ENCODE data around the gene GKN2. TPM values are rescaled to one million over a fixed set of nuclear protein-coding genes. Genes with fewer than 3 reads are reported as not detected.

Gene GKN2
- polyA plus RNA-seq, 3 donors, result not detected

- Histone ChIP-seq H3K36me3 (replicated peaks in 1 of 2; ENCODE audit: control insufficient read depth in 1 of 2, insufficient read depth in 2 of 2, low read length in 2 of 2) (no peaks in the 10 kb centered on the region), H3K27ac (ENCODE audit: low read depth in 1 of 2, low read length in 2 of 2) (no peak overlapping the region), H3K79me2 (ENCODE audit: insufficient read depth, low read length) (no peaks in the 10 kb centered on the region), H2AFZ (ENCODE audit: insufficient read depth, low read depth, low read length, poor library complexity, severe bottlenecking) (no peak overlapping the region), H3K27me3 (ENCODE audit: control insufficient read depth in 2 of 2, insufficient read depth in 2 of 2, low read length in 2 of 2) (no peaks in the 10 kb centered on the region), H3K4me2 (replicated peaks; ENCODE audit: extremely low read depth, low read length, poor library complexity, severe bottlenecking) (no peak overlapping the region), H3K4me1 (ENCODE audit: control insufficient read depth in 1 of 2, insufficient read depth in 2 of 2, low read length in 2 of 2) (no peaks in the 10 kb centered on the region), H3K9me3 (replicated peaks in 1 of 2; ENCODE audit: control insufficient read depth in 1 of 2, insufficient read depth in 1 of 2, low read length in 2 of 2) (no peaks in the 10 kb centered on the region), H3K9ac (ENCODE audit: insufficient read depth, low read length, poor library complexity, severe bottlenecking) (no peak overlapping the region), H4K20me1 (ENCODE audit: insufficient read depth, low read length) (no peaks in the 10 kb centered on the region), H3K4me3 (replicated peaks in 1 of 3; ENCODE audit: low read depth in 2 of 3, low read length in 3 of 3) (no peak overlapping the region)
- Mint-ChIP-seq H3K4me3 (no peak overlapping the region), H3K27me3 (ENCODE audit: low read depth in 3 of 3) (peaks cover 0 to 2% (median 1%) of the 10 kb centered on the region in 3 donors), H3K36me3 (no peaks in the 10 kb centered on the region), H3K27ac (no peak overlapping the region), H3K4me1 (peaks cover 6% of the 10 kb centered on the region), H3K9me3 (peaks cover 0 to 5% (median 4%) of the 10 kb centered on the region in 7 donors)
- DNase-seq, result no peak
- no peak for TF ChIP-seq CTCF (IDR thresholded peaks at IDR 0.05)
- 98% methylated on average over 6 of the region's 8 CpGs for WGBS (ENCODE audit: insufficient coverage)
- intact Hi-C loops (cut with micrococcal nuclease), result no loop called here
Measured at GRCh38 chr2:68969736-68970490, 17.2 kb upstream of the GKN2 start.

GRCh38 chr2:68968221-68968620 lies 15.5 kb upstream of the GKN2 start:
- no peak overlapping the region for H3K27ac Mint-ChIP-seq
- H3K27me3 Mint-ChIP-seq (ENCODE audit: low read depth in 3 of 3), result peaks cover 0 to 3% (median 0%) of the 10 kb centered on the region in 3 donors
- no CpG with 5 or more reads among the region's 1 CpG for WGBS (ENCODE audit: insufficient coverage)

More at GRCh38 chr2:68968221-68968620, 15.5 kb upstream of the GKN2 start:
- no peak overlapping the region for H3K4me3 Mint-ChIP-seq
- H4K20me1 ChIP-seq (ENCODE audit: insufficient read depth, low read length), result no peaks in the 10 kb centered on the region
- no peak overlapping the region for H3K4me2 ChIP-seq (replicated peaks; ENCODE audit: extremely low read depth, low read length, poor library complexity, severe bottlenecking)
- H3K36me3 Mint-ChIP-seq, result no peaks in the 10 kb centered on the region
- no peaks in the 10 kb centered on the region for H3K36me3 ChIP-seq (replicated peaks in 1 of 2; ENCODE audit: control insufficient read depth in 1 of 2, insufficient read depth in 2 of 2, low read length in 2 of 2)
- DNase-seq, result no peak
- H3K9me3 ChIP-seq (replicated peaks in 1 of 2; ENCODE audit: control insufficient read depth in 1 of 2, insufficient read depth in 1 of 2, low read length in 2 of 2), result no peaks in the 10 kb centered on the region
- no peak overlapping the region for H2AFZ ChIP-seq (ENCODE audit: insufficient read depth, low read depth, low read length, poor library complexity, severe bottlenecking)
- intact Hi-C loops (cut with micrococcal nuclease), result no loop called here
- H3K9me3 Mint-ChIP-seq, result peaks cover 0 to 5% (median 4%) of the 10 kb centered on the region in 7 donors
- no peak overlapping the region for H3K9ac ChIP-seq (ENCODE audit: insufficient read depth, low read length, poor library complexity, severe bottlenecking)
- peaks cover 6% of the 10 kb centered on the region for H3K4me1 Mint-ChIP-seq
- H3K4me3 ChIP-seq (replicated peaks in 1 of 3; ENCODE audit: low read depth in 2 of 3, low read length in 3 of 3), result no peak overlapping the region
- no peak for TF ChIP-seq CTCF (IDR thresholded peaks at IDR 0.05)
- no peak overlapping the region for H3K27ac ChIP-seq (ENCODE audit: low read depth in 1 of 2, low read length in 2 of 2)
- no peaks in the 10 kb centered on the region for H3K79me2 ChIP-seq (ENCODE audit: insufficient read depth, low read length)
- no peaks in the 10 kb centered on the region for H3K4me1 ChIP-seq (ENCODE audit: control insufficient read depth in 1 of 2, insufficient read depth in 2 of 2, low read length in 2 of 2)
- no peaks in the 10 kb centered on the region for H3K27me3 ChIP-seq (ENCODE audit: control insufficient read depth in 2 of 2, insufficient read depth in 2 of 2, low read length in 2 of 2)
